ENCODE data around the gene PPOX.

PPOX gene

GRCh38 chr1:161198897-161199431, 32.7 kb downstream of the PPOX start, which contains the start of gene ADAMTS4:
Gene ADAMTS4 (minus strand): TSS chr1:161199054. CDS start chr1:161198627, 427 bp downstream.
- DNase-seq = no peak

DNA sequence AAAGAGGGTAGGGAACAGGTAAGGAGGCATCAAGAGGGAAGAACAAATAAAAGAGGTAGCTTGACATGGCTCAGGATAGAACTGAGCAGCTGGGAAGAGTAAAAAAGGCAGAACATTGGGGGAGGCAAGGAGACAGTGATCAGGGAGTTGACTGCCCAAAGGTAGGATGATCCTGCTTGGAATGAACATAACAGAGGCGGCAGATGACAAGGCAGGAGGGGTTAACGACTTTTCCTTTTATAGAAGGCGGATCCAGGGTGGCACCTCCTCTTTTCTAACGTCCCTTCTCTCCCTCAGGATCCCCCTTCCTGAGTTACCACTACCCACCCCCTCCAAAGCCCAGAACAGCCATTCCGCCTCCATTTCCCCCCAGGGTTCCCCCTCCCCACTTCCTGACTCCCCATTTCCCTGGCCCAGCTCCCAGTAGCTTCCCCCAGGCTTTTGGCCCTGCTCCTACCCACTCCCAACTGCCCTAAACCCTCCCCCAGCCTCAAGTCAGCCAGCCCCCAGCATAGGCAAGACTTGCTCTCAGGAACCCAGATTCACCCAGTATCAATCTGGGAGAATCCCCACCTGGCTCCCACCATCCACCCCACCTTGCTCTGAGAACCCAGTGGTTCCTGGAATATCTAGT, 33.4 kb downstream of the PPOX start:
- no peak for DNase-seq

- DNase-seq = no peak
These were observed 34.3 kb downstream of the PPOX start for GRCh38 chr1:161200421-161200991.

- DNase-seq = no peak
These were observed 35.0 kb downstream of the PPOX start for GRCh38 chr1:161200992-161201835.

DNA sequence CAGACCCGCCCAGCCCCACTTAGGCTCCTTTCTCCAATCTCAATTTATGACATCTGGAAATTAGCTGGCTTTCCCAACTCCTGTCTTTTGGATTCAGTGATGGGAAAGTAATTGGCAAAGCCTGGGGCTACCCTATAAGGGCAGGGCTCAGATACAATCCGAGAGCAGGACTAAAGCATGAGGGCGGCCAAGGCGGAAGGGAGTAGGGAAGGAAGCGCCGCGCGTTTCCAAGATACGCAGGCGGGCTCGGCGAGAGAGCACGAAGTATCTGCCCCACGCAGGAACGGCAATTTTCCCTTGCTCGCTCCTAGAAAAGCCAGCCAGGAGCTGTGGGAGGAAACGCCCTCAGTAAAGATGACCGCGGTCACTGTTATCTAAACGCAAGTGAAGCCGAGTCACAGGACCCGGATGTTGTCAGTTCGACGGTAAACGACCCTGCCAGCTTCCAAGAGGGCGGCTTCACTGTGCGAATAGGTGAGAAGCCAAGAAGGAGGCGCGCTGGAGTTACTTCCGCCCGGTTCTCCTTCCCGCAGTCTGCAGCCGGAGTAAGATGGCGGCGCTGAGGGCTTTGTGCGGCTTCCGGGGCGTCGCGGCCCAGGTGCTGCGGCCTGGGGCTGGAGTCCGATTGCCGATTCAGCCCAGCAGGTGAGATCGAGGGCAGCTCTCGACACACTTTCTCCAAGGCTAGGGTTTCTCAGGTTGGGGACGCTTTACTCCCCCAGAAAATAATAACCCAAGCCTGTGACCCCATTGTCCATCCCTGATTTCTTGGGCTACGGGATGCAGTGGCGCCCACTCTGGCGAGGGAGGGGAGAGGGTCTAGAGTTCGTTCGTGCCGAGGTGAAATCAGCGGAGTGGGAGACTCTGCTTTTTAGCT, 35.8 kb downstream of the PPOX start, which contains the start of gene NDUFS2:
Gene NDUFS2 (plus strand): TSS at position 532 of the 877 bp plus-strand sequence. CDS start 19 bp downstream, at position 551.
- DNase-seq = peak; percentile 98

GRCh38 chr1:161206411-161207140, 40.4 kb downstream of the PPOX start:
- DNase-seq = no peak

- DNase-seq = no peak
These were observed 40.9 kb downstream of the PPOX start for GRCh38 chr1:161207173-161207572.

DNA sequence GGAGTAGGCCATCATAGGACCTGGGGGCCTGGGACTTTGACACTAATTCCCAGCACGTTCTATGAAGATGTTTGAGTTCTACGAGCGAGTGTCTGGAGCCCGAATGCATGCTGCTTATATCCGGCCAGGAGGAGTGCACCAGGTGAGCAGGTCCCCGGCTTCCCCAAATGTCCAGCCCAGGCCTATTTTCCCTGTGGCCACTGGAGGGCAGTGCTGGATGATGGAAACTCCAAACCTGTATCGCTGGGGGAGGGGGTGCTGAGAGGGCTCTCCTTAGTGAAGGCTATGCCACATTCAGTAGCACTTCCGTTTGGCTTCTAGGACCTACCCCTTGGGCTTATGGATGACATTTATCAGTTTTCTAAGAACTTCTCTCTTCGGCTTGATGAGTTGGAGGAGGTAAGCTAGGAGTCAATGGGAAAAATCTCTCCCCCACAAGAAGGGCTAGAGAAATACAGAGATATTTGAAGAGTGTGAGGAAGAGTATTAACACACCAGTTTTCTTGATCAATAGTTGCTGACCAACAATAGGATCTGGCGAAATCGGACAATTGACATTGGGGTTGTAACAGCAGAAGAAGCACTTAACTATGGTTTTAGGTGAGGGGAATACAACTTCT, 43.7 kb downstream of the PPOX start:
- peak; percentile 49 for DNase-seq

DNA sequence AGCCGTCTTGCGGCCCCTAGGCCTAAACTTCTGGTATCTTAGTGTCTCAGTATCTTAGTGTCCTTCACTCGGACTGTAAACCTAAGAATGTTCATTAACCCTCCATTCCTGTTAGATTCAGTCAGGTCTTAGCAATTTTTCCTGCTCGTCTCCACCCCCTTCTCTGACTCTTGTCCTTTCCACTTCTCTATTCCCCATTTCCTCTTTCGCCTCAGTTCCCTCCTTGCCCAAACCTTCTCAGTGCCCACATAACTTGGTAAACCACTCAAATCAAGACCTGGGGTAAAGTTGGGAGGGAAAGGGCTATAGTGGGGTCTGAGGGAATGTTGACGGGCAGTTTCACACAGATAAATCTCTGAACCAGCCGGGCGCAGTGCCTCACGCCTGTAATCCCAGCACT, 48.1 kb downstream of the PPOX start:
- no peak for DNase-seq

GRCh38 chr1:161215076-161215475, 48.9 kb downstream of the PPOX start, which contains the start of gene FCER1G:
Gene FCER1G (plus strand): TSS chr1:161215295. CDS start chr1:161215322, 27 bp downstream.
- no peak for DNase-seq

DNA sequence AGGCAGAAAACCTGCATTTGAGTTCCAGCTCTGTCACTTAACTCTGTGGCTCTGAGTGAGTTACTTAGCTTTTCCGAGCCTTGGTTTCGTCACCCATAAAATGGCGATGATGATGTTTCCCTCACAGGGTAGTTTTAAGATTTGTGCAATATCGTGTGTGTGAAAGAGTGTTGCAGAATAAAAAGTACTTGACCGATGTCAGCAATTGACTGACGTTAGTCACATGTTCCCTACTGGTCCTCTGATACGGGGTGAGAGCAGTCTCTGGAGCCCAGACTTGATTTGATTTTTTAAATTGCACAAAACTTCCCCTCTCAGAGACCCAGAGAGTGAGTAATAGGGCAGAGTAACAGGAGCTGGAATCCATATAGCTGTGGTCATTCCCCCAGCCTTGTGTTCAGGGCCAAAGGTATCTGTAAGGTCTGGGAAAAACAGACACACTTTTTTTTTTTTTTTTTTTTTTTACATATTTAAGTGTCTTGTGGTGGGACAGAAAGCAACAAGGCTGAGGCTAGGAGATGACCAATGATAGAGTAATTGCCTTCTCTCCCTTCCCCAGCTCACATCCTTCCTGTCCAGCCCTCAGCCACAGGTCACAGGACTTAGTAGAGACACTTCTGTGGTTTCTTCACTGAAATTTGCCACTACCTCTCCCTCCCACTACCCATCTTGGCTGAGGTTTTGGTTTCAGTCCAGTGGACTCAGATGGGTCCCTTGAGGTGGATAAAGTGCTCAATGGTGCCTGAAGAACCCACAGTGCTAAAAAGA, 50.9 kb downstream of the PPOX start:
- no peak for DNase-seq

DNA sequence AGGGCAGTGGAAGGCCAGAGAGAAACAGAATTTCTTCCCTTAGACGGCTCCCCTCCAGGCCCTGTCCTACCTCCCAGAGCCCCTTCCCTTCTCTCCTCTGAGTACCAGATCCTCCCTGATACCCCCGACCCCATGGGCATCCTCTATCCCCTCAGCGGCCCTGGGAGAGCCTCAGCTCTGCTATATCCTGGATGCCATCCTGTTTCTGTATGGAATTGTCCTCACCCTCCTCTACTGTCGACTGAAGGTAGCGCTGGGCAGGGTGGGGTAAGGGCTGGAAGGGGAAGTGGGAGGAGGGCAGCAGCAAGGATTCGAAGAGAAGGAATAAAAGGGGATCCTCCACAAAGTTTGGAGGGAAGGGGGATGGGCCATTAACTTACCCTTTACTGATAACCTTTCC, 51.6 kb downstream of the PPOX start:
- no peak for DNase-seq

DNA sequence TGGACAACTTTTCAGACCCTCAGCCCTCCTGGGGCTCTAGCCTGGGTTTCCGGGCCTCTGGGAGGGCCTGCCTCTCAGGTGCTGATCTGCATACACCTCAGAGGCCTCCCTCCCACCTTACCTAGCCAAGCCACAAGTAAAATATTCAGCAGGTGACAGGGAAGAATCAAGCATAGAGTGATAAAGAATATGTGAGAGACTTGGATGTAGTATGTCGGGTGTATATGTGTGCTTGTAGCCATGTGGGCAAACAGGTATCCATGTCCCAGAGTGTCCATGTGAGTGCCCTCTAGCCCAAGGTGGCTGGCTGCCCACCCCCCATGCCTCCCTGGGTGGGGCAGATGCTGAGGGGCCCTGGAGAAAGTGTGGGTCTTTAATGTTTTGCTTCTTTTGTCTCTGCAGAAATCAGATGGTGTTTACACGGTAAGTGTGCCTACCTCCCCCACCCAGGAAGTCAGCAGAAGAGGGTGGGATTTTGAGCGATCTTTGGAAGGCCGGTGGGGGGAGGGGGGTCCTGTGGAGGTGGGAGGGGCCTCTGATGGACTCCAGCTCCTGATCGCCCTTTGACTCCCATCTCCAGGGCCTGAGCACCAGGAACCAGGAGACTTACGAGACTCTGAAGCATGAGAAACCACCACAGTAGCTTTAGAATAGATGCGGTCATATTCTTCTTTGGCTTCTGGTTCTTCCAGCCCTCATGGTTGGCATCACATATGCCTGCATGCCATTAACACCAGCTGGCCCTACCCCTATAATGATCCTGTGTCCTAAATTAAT, 52.3 kb downstream of the PPOX start:
- DNase-seq = no peak

GRCh38 chr1:161219078-161219892, 53.1 kb downstream of the PPOX start:
- DNase-seq = no peak

GRCh38 chr1:161220002-161220401, 53.8 kb downstream of the PPOX start:
- DNase-seq = no peak

Measured in NCI-H2171 (cell line).